Smooth muscle cell of the brain vasculature (primary cell): ENCODE data around the gene DEF6.
"Not testable (repeated sequence)": the region's sequence is repeated elsewhere in the genome, so short reads cannot be mapped to it uniquely, and the experiment has no call there.

ENCODE experiments used
- DNase-seq: peaks from one replicate; pipeline ENCODE4 v3.0.0-alpha.2; 2012; ENCODE audit warnings: low read depth, low spot score

DEF6 gene

DNA sequence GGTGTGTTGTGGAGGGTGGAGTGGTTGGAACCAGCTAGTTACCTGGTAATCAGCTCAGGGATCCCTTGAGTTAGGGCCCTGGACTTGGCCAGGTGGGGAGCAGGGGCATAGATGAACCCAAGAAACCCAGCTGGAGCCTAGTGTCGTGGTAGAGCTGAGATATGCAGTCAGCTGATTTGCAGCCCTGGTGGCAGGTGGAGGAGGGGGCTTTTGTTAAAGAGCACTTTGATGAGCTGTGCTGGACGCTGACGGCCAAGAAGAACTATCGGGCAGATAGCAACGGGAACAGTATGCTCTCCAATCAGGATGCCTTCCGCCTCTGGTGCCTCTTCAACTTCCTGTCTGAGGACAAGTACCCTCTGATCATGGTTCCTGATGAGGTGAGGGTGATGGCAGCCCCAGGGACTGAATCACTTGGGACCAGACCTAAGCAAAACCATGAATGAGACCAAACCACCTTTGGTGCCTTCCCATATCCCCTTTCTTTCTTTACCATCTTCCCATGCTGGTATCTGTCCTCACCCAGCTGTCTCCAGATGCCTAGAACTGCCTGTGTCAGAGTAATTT lies 12.7 kb downstream of the DEF6 start:
- no peak for DNase-seq

DNA sequence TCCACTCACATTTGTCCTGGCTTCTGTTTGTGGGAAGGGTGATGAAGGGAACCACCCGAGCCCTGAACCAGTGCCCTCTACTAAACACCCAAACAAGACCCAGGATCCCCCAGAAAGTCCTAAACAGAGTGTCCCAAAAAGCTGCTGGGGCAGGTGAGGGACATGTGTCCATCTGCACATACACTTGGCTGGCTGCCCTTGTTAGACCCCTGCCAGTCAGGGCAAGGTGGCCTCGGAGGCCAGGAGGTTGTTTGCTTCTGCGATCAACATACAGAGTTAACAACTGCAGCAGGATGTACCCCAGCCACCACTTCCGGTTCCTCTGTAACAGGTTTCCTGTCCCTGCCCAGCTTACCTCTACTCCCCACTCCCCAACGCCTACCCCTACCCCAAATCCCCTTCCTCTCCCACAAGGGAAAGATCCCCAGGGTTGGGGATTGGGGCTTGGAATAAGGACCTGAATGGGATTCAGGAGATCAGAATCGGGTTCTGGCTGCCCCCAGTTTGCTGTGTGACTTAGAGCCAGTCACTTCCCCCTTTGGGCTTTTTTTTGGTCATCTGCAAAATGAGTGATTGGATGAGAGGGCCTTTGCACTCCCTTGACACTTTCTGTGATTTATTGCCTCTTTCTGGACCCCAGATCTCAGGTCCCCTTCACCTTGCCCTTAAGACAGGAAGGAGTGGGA lies 13.9 kb downstream of the DEF6 start:
- no peak for DNase-seq

- no peak for DNase-seq
Observed at GRCh38 chr6:35312076-35312800, 14.6 kb downstream of the DEF6 start.

- no peak for DNase-seq
Observed at GRCh38 chr6:35312807-35313206, 15.2 kb downstream of the DEF6 start.

DNA sequence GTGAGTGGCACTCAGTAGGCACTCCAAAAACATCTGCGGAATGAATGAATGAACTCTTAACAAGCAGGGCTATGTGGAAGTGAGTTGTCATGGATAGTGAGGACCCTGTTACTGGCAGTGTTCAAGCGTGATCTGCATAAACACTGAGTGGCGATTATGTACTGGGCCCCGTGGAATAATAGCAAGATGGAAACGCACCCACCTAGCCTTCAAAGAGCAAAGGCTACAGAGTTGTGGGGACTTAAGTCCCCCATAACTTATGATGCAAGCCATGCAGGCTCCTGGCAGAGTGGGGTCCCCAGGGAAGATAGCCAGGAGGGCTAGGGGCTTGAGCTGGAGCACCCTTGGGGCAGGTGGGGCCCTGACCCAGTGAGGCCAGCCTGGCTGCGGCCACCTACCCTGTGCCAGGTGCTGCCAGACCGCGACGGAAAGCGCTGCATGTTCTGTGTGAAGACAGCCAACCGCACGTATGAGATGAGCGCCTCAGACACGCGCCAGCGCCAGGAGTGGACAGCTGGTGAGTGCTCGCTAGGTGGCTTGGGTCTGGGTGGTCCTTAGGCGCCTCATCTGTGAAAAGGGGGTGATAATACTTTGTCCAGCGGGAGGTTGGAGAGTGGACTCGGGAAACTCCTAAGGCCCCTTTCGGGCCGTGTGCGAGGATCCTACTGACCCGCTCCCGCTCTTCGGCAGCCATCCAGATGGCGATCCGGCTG lies 20.0 kb downstream of the DEF6 start:
- no peak for DNase-seq

GRCh38 chr6:35318196-35319171 lies 20.9 kb downstream of the DEF6 start:
- peak; percentile 52 for DNase-seq

DNA sequence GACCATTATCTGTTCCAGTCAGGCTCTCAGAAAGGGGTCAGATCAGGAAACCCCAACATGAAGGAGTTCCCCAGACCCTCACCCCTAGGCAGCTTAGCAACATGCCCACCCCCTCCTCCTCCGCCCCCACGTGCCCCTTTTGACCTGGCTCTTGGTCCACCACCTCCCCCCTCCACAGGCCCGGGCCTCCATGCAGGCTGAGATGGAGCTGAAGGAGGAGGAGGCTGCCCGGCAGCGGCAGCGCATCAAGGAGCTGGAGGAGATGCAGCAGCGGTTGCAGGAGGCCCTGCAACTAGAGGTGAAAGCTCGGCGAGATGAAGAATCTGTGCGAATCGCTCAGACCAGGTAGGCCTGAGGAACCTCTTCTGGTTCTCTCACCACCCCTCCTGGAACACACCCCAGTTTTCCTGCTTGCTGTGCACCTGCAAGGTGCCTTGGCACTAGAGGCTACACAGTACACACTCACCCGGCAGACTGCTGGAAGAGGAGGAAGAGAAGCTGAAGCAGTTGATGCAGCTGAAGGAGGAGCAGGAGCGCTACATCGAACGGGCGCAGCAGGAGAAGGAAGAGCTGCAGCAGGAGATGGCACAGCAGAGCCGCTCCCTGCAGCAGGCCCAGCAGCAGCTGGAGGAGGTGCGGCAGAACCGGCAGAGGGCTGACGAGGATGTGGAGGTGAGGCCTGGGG lies 21.9 kb downstream of the DEF6 start:
- DNase-seq = no peak

GRCh38 chr6:35320031-35320410 lies 22.4 kb downstream of the DEF6 start:
- no peak for DNase-seq

GRCh38 chr6:35321091-35321490 lies 23.5 kb downstream of the DEF6 start:
- no peak for DNase-seq

DNA sequence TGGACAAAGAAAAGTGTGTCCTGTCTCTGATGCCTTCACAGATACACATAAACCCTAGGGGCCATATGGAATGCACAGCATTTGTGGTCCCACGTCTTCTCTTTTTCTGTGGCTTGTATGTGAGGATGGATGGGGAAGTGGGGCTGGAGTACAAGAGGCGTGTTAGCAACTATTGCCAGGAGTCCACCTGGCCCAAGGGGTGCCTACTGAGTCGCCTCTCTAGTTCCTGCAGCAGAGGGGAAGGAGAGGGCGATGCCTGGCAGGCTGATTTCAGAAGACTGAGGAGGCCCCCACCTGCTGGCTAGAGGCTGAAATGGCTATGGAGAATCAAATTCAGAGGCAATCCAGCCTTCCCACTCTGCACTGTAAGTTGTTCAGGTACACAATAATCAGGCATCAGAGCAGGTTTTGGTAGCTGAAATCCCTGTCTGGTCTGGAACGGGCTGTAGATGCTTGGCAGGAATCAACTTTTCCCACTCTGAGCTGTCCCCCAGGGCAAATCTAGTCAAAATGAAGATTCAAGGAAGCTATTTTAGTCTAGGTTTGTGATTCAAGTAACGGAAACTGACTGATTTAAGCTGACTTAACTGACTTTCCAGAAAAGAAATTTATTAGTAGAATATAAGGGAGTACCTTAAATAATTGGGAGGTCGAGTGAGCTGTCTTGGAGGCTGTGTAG lies 29.9 kb downstream of the DEF6 start:
- DNase-seq = no peak

DNA sequence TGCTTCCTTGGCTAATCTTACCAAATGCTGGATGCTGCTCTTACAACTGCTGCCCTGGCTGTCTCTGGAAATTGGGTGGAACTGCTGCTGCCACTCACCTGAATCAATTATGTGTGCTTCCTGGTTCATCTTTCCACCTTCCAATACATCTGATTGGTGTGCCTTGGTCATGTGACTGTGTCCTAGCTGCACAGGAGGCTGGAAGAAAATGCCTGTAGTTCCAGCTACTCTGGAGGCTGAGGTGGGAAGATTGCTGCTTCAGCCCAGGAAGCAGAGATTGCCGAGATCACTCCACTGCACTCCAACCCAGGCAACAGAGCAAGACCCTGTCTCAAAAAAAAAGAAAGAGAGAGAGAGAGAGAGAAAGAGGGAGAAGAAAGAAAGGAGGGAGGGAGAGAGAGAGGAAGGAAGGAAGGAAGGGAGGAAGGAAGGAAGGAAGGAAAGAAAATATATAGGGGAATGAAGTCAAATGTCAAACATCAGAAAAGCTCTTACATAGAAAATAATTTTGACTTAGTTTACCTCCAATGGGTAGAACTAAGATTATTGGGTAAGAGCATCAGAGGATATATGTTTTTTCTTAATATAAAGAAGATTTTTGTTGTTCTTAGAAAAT lies 30.6 kb downstream of the DEF6 start:
- DNase-seq = no peak

GRCh38 chr6:35328965-35329364 lies 31.3 kb downstream of the DEF6 start:
- not testable (repeated sequence) for DNase-seq

GRCh38 chr6:35330541-35331119 lies 33.0 kb downstream of the DEF6 start:
- DNase-seq = no peak

- DNase-seq = not testable (repeated sequence)
Observed at GRCh38 chr6:35332074-35332887, 34.7 kb downstream of the DEF6 start.

- DNase-seq = no peak
Observed at GRCh38 chr6:35341557-35341956, 43.9 kb downstream of the DEF6 start.

- peak; percentile 88 for DNase-seq
Observed at GRCh38 chr6:35342258-35343091, 44.9 kb downstream of the DEF6 start, which contains the start of gene PPARD. Gene PPARD, plus strand, starts transcription at chr6:35342558. Its CDS starts 68,530 bp downstream, at chr6:35411088.

- DNase-seq = no peak
Observed at GRCh38 chr6:35343092-35343834, 45.6 kb downstream of the DEF6 start.
